GM21576 (cell line): Measurements from ENCODE around the gene CDK17.
"Not testable (repeated sequence)": the region's sequence is repeated elsewhere in the genome, so short reads cannot be mapped to it uniquely, and the experiment has no call there.

ENCODE experiments used
- ATAC-seq: cut with Tn5 transposase; IDR thresholded peaks from one replicate; pipeline ENCODE4 v1.9.1; 2021; ENCODE audit warnings: mild to moderate bottlenecking, moderate library complexity; ENCODE audit not compliant: unreplicated experiment

Gene CDK17

GRCh38 chr12:96399919-96400630, at the start of gene CDK17:
CDK17 (minus strand) TSS chr12:96400439; CDS start chr12:96334836, 65,603 bp downstream.
- peak; percentile 39 for ATAC-seq

GRCh38 chr12:96448300-96448699, 48.1 kb upstream of the CDK17 start:
- no peak for ATAC-seq

GRCh38 chr12:96447256-96447655, 47.0 kb upstream of the CDK17 start:
- no peak for ATAC-seq

- ATAC-seq = peak; percentile 99
Observed at GRCh38 chr12:96445691-96446583, 45.7 kb upstream of the CDK17 start.

GRCh38 chr12:96444399-96444798, 44.2 kb upstream of the CDK17 start:
- no peak for ATAC-seq

GRCh38 chr12:96442906-96443305, 42.7 kb upstream of the CDK17 start:
- no peak for ATAC-seq

- no peak for ATAC-seq
Observed at GRCh38 chr12:96441816-96442215, 41.6 kb upstream of the CDK17 start.

GRCh38 chr12:96438330-96438729, 38.1 kb upstream of the CDK17 start:
- no peak for ATAC-seq

GRCh38 chr12:96437171-96437445, 36.9 kb upstream of the CDK17 start:
- no peak for ATAC-seq

GRCh38 chr12:96436366-96437170, 36.3 kb upstream of the CDK17 start:
- ATAC-seq = no peak

- peak; percentile 69 for ATAC-seq
Observed at GRCh38 chr12:96434107-96434506, 33.9 kb upstream of the CDK17 start.

GRCh38 chr12:96432496-96433321, 32.5 kb upstream of the CDK17 start:
- ATAC-seq = not testable (repeated sequence)

GRCh38 chr12:96431067-96431466, 30.8 kb upstream of the CDK17 start:
- no peak for ATAC-seq

- ATAC-seq = no peak
Observed at GRCh38 chr12:96427269-96427729, 27.1 kb upstream of the CDK17 start.

GRCh38 chr12:96425951-96426350, 25.7 kb upstream of the CDK17 start:
- ATAC-seq = no peak

GRCh38 chr12:96425321-96425720, 25.1 kb upstream of the CDK17 start:
- no peak for ATAC-seq

GRCh38 chr12:96424601-96425000, 24.4 kb upstream of the CDK17 start:
- ATAC-seq = no peak

- no peak for ATAC-seq
Observed at GRCh38 chr12:96422192-96422591, 22.0 kb upstream of the CDK17 start.

GRCh38 chr12:96421014-96421413, 20.8 kb upstream of the CDK17 start:
- no peak for ATAC-seq

GRCh38 chr12:96420277-96420835, 20.1 kb upstream of the CDK17 start:
- no peak for ATAC-seq
